Stomach (tissue), 9 donors: Measurements from ENCODE around the gene MED17. TPM values are rescaled to one million over a fixed set of nuclear protein-coding genes. Genes with fewer than 3 reads are reported as not detected.

Source experiments
- DNase-seq, 2 donors: peaks; one replicate each; pipeline versions ENCODE4 v3.0.0 to v3.0.0-alpha.2; 2013 to 2019
- H3K27ac ChIP-seq, 5 donors: fragments of 200-600 bp in 4 of 5; sonication (generic) in 4 of 5; one replicate each; pipeline ENCODE4 v1.5.1; 2013 to 2019; ENCODE audit warnings: mild to moderate bottlenecking in 1 of 5, moderate library complexity in 1 of 5
- H3K27me3 ChIP-seq, 3 donors: fragments of 200-600 bp; sonication (generic); one replicate each; pipeline ENCODE4 v1.5.1; 2017 to 2019; ENCODE audit warnings: mixed run types in 1 of 3
- H3K36me3 ChIP-seq, 4 donors: fragments of 200-600 bp; sonication (generic); 1 replicate in 3 of 4; 2 replicates in 1 of 4; pipeline ENCODE4 v1.5.1; 2016 to 2019
- H3K4me1 ChIP-seq, 4 donors: fragments of 200-600 bp; sonication (generic); one replicate each; pipeline ENCODE4 v1.5.1; 2016 to 2019
- H3K4me3 ChIP-seq, 4 donors: fragments of 200-600 bp; sonication (generic) in 3 of 4; one replicate each; pipeline ENCODE4 v1.5.1; 2016 to 2019; ENCODE audit warnings: mild to moderate bottlenecking in 1 of 4
- H3K9me3 ChIP-seq, 4 donors: fragments of 200-600 bp; sonication (generic); one replicate each; pipeline ENCODE4 v1.5.1; 2016 to 2019
- EP300 ChIP-seq: sonication (generic); formaldehyde crosslinking; IDR thresholded peaks from one replicate; pipeline ENCODE4 v1.6.1; 2017; ENCODE audit warnings: antibody characterized with exemption
- POLR2A ChIP-seq, 4 donors: fragments of 450-650 bp; IDR thresholded peaks; one replicate each; pipeline ENCODE4 v1.6.1; 2016; ENCODE audit warnings: antibody characterized with exemption in 4 of 4, control low read depth in 2 of 4, mild to moderate bottlenecking in 1 of 4, moderate library complexity in 1 of 4
- POLR2AphosphoS5 ChIP-seq, 3 donors: sonication (generic); formaldehyde crosslinking; IDR thresholded peaks; one replicate each; pipeline ENCODE4 v1.6.1; 2016; ENCODE audit warnings: antibody characterized with exemption in 3 of 3
- WGBS, 5 donors: extraction: QIAGEN DNeasy Blood & Tissue Kit in 3 of 5; methylation state at CpG; one replicate each; pipeline versions ENCODE4 v1.1.5 to v1.1.7; 2013 to 2018; 5-methylcytosine and 5-hydroxymethylcytosine counted together
- intact Hi-C: fragments of 100-400 bp; cut with DNase I; formaldehyde crosslinking; loops from one replicate; pipeline ENCODE4 v1.15.1; 2023; ENCODE audit warnings: low total_unique reads
- polyA plus RNA-seq, 3 donors: library from polyadenylated mRNA; stranded (reverse); fragments of 200-250 nt; gene quantifications; one replicate each; pipeline ENCODE4 v1.2.3, GENCODE V29; 2013
- total RNA-seq, 5 donors: library from RNA; depleted of rRNA; stranded (reverse); fragments of >200 nt; gene quantifications; one replicate each; pipeline versions ENCODE4 v1.1.0 to v1.2.3, GENCODE V29; 2014 to 2016
- TF ChIP-seq, protein P1 (sequence below), 7 experiments: fragments of 450-650 bp in 4 of 7; fragments of 200-600 bp in 3 of 7; sonication (generic) in 3 of 7; IDR thresholded peaks; one replicate each; pipeline ENCODE4 v1.5.1; 2016 to 2019; ENCODE audit warnings: antibody characterized with exemption in 7 of 7, control low read depth in 2 of 7, mild to moderate bottlenecking in 1 of 7
- donor health status: healthy with polysubstance abuse.
- donor health status: Bipolar disorder and iron deficiency.
- donor health status: healthy.

The MED17 gene
- total and polyA plus RNA-seq, 8 donors: 6.5 to 121 (median 10.4) TPM

DNA sequence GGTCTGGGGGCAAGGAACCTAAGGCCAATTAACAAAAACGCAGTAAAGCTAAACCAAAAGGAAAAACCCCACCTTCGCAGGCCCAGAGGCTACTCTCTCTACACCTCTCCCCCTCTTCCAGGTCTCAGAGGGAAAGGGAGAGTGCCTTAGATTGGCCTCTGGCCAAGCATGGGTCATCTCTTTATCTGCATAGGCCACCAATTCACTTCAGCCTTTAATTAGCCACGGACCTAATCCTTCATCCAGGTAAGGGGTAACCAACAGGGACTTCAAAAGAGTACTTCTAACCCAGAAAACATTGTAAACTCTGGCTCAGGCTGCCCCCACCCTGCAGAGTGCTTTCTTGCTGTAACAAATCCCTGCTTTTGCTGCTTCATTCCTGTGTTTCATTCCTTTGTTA lies 56.9 kb downstream of the MED17 start:
- TF ChIP-seq POLR2AphosphoS5 (IDR thresholded peaks at IDR 0.05): no peak
- no peak for TF ChIP-seq EP300
- TF ChIP-seq POLR2A (IDR thresholded peaks at IDR 0.05): no peak
- TF ChIP-seq, protein P1, sequence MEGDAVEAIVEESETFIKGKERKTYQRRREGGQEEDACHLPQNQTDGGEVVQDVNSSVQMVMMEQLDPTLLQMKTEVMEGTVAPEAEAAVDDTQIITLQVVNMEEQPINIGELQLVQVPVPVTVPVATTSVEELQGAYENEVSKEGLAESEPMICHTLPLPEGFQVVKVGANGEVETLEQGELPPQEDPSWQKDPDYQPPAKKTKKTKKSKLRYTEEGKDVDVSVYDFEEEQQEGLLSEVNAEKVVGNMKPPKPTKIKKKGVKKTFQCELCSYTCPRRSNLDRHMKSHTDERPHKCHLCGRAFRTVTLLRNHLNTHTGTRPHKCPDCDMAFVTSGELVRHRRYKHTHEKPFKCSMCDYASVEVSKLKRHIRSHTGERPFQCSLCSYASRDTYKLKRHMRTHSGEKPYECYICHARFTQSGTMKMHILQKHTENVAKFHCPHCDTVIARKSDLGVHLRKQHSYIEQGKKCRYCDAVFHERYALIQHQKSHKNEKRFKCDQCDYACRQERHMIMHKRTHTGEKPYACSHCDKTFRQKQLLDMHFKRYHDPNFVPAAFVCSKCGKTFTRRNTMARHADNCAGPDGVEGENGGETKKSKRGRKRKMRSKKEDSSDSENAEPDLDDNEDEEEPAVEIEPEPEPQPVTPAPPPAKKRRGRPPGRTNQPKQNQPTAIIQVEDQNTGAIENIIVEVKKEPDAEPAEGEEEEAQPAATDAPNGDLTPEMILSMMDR (IDR thresholded peaks at IDR 0.05): no peak
- Histone ChIP-seq H3K27ac (no peak overlapping the region), H3K36me3 (no peaks in the 10 kb centered on the region), H3K27me3 (no peaks in the 10 kb centered on the region), H3K4me3 (no peak overlapping the region), H3K9me3 (no peaks in the 10 kb centered on the region), H3K4me1 (peaks cover 0 to 8% (median 0%) of the 10 kb centered on the region in 4 donors)
- DNase-seq: no peak
- 52 to 63% (median 58%) methylated on average over 3 of the region's 3 CpGs for WGBS, 5 donors
- intact Hi-C loops: no loop called here

DNA sequence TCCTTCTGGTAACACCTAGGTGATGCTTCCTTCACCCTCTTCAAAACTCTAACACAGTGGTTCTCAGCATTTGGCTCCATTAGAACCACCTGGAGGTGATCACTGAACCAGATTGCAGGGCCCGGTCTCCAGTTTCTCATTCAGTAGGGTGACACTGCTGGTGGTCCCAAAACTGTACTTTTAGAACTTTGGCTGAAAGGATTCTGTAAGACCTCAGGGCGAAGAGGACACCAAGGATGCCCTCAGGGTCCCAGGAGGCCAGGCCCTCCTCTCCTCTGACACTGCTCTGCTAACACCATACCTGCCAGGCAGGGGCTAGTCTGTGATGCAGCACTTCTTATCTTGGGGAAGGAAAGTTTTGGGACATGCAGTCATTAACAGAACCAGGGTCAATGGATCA lies 57.4 kb downstream of the MED17 start:
- TF ChIP-seq EP300 (no peak), POLR2AphosphoS5 (IDR thresholded peaks at IDR 0.05) (no peak), POLR2A (IDR thresholded peaks at IDR 0.05) (no peak)
- TF ChIP-seq, protein P1 (IDR thresholded peaks at IDR 0.05): no peak
- H3K27ac ChIP-seq: no peak overlapping the region

DNA sequence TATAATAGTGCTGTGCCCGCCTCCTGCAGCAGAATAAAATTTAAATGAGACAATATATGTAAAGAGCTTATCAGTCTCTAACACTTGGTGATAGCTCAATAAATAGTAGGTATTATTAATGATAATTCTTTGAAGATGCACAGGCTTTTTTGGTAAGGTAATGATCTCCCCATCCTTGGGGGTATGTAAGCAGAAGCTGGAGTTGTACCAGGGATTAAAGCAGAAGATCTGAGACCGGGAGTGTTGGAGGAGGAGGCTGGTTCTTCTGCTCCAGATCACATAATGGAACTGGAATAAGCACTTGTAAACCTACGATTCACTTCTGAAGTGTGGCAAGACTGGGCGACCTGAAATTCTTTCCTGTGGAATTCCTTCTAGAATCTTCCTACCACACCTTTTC lies 58.0 kb downstream of the MED17 start:
- no peak for DNase-seq
- no peaks in the 10 kb centered on the region for H3K9me3 ChIP-seq
- intact Hi-C loops: no loop called here
- WGBS, 5 donors: 60 to 77% (median 72%) methylated on average over 4 of the region's 4 CpGs
- no peak for TF ChIP-seq EP300
- TF ChIP-seq, protein P1 (IDR thresholded peaks at IDR 0.05): no peak
- TF ChIP-seq POLR2AphosphoS5 (IDR thresholded peaks at IDR 0.05): no peak
- no peak for TF ChIP-seq POLR2A (IDR thresholded peaks at IDR 0.05)
- no peaks in the 10 kb centered on the region for H3K36me3 ChIP-seq
- H3K27ac ChIP-seq: peak overlapping the region in 1 of 5 donors; percentile 64
- H3K4me3 ChIP-seq: no peak overlapping the region
- H3K4me1 ChIP-seq: peaks cover 0 to 8% (median 0%) of the 10 kb centered on the region in 4 donors
- no peaks in the 10 kb centered on the region for H3K27me3 ChIP-seq

More for the DNA sequence above, 57.4 kb downstream of the MED17 start:
- H3K4me3 ChIP-seq: no peak overlapping the region
- peaks cover 0 to 8% (median 0%) of the 10 kb centered on the region in 4 donors for H3K4me1 ChIP-seq
- WGBS, 5 donors: 86 to 100% (median 94%) methylated on average over 2 of the region's 2 CpGs
- intact Hi-C loops: no loop called here
- no peaks in the 10 kb centered on the region for H3K9me3 ChIP-seq
- DNase-seq: no peak
- H3K27me3 ChIP-seq: no peaks in the 10 kb centered on the region
- no peaks in the 10 kb centered on the region for H3K36me3 ChIP-seq

DNA sequence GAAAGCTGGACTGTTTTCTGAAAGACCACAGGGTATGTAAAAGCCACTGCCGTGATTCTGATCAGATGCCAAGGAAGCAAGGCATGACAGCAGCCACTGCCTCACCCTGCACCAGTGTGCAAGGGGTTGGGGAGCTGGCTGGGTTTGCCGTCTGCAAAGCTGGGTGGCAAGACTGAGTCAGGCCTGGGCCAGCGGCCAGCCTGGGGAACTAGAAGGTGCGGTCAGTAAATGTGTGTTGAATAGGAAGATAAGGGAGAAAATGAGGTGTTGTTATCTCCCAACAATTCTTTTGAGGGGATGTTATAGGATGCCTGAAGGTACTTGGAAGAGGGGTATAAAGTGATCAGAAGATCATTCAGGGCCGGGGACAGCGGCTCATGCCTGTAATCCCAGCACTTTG lies 58.4 kb downstream of the MED17 start:
- no peaks in the 10 kb centered on the region for H3K27me3 ChIP-seq
- TF ChIP-seq, protein P1 (IDR thresholded peaks at IDR 0.05): no peak
- peak in 2 of 3 donors; percentile 79 to 80 for TF ChIP-seq POLR2AphosphoS5 (IDR thresholded peaks at IDR 0.05)
- H3K9me3 ChIP-seq: no peaks in the 10 kb centered on the region
- peaks cover 0 to 8% (median 0%) of the 10 kb centered on the region in 4 donors for H3K4me1 ChIP-seq
- peak overlapping the region in 2 of 5 donors; percentile 20 to 64 for H3K27ac ChIP-seq
- DNase-seq: peak; percentile 68 to 83
- WGBS, 5 donors: 43 to 62% (median 47%) methylated on average over 6 of the region's 6 CpGs
- H3K36me3 ChIP-seq: no peaks in the 10 kb centered on the region
- intact Hi-C loops: no loop called here
- H3K4me3 ChIP-seq: no peak overlapping the region
